AG20443 (cell line): ENCODE data around the gene ODAD4.

Experiments
- DNase-seq: peaks from one replicate; pipeline ENCODE4 v3.0.0; 2012; ENCODE audit warnings: low spot score, mixed read lengths

Gene ODAD4, protein sequence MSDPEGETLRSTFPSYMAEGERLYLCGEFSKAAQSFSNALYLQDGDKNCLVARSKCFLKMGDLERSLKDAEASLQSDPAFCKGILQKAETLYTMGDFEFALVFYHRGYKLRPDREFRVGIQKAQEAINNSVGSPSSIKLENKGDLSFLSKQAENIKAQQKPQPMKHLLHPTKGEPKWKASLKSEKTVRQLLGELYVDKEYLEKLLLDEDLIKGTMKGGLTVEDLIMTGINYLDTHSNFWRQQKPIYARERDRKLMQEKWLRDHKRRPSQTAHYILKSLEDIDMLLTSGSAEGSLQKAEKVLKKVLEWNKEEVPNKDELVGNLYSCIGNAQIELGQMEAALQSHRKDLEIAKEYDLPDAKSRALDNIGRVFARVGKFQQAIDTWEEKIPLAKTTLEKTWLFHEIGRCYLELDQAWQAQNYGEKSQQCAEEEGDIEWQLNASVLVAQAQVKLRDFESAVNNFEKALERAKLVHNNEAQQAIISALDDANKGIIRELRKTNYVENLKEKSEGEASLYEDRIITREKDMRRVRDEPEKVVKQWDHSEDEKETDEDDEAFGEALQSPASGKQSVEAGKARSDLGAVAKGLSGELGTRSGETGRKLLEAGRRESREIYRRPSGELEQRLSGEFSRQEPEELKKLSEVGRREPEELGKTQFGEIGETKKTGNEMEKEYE

DNA sequence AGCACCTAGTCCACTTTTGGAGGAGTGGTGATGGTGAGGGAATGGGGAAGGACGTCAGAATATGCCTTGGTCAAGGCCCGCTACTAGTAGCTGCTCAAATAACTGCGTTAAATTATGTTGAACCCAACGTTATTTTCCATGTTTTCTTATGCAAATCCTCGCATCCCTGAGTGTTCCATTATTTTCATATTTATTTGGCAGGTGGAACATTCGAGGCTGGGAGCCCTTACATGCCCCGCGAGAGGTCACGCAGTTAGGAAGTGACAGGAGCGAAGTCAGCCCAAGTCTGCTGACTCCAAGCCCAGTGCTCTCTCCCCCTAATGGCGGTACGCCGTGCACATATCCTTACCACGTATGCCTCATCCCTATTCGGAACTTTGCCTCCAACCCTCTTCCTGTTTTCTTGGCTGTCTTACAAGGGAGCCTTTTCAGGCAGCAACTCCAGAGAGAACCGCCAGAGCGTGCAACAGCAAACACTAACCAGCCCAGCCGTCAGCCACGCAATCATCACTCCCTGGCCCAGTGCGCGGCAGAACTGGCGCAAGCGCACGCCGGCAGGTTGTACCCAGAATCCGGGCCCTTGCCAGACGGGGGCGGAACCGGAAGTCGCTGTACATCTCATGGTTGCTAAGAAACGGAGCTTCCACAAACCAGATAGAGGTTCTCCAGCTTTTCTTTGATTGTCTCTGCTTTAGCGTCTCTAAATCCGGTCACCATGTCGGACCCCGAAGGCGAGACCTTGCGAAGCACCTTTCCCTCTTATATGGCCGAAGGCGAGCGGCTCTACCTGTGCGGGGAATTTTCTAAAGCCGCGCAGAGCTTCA, at the start of gene ODAD4:
Gene ODAD4 (plus strand): TSS at position 609 of the 824 bp plus-strand sequence. CDS start 107 bp downstream, at position 716.
- peak; percentile 100 for DNase-seq

DNA sequence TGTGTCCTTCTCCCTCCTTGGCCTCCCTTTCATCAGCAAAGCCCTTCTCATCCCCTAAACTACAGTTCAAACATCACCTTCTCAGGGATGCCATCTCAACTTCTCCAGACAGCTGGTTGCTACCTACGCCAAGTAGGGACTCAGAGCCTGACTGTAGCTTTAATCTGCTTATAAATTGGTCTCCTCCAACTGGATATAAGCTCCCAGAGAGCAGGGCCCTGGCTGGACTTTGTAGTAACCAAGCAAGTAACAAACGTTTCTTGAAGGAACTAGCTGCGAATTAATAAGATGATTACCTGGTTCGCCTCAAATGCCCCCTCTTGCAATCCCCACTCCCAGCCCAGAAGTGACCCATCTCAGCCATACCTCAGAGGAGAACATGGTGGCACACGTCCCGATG, 47.7 kb upstream of the ODAD4 start:
- DNase-seq = no peak

DNA sequence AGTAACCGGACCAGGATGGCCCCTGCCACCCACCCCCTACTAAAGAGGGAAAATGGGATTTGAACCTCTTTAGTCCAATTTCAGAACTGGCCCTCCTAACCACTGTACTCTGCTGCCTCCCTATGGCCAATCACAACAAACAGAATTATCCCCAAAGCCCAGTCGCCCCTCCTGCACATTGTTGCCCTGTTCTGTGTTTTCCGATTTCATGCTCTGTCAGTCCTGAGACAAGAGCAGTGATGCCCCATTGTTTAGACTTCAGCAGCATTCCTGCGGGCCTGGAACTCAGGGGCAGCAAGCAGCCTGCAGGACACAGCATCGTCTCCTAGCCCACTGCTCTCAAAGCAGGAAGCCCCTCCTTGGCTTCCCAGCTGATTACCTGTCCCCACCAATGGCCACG, 44.7 kb upstream of the ODAD4 start:
- DNase-seq = peak; percentile 25

DNA sequence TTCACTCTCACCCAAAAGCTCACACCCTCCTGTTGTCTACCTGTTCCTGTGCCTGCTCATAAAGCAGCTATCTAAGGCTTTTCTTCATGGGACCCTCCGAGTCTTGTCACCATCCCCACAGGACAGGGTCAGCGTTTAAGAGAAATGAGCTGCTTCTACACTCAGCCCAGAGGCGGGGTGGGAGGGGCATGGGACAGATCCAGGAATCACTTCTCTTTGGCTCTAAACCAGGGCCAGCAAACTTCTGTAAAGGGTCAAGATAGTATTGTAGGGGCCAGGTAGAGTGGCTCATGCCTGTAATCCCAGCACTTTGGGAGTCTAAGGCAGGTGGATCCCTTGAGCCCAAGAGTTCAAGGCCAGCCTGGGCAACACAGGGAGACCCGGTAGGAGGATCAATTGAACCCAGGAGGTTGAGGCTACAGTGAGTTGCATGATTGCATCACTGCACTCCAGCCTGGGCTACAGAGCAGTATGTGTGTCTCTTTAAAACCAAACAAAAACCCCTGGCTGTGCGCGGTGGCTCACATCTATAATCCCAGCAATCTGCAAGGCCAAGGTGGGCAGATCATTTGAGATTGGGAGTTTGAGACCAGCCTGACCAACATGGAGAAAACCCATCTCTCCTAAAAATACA, 42.0 kb upstream of the ODAD4 start:
- DNase-seq = no peak

DNA sequence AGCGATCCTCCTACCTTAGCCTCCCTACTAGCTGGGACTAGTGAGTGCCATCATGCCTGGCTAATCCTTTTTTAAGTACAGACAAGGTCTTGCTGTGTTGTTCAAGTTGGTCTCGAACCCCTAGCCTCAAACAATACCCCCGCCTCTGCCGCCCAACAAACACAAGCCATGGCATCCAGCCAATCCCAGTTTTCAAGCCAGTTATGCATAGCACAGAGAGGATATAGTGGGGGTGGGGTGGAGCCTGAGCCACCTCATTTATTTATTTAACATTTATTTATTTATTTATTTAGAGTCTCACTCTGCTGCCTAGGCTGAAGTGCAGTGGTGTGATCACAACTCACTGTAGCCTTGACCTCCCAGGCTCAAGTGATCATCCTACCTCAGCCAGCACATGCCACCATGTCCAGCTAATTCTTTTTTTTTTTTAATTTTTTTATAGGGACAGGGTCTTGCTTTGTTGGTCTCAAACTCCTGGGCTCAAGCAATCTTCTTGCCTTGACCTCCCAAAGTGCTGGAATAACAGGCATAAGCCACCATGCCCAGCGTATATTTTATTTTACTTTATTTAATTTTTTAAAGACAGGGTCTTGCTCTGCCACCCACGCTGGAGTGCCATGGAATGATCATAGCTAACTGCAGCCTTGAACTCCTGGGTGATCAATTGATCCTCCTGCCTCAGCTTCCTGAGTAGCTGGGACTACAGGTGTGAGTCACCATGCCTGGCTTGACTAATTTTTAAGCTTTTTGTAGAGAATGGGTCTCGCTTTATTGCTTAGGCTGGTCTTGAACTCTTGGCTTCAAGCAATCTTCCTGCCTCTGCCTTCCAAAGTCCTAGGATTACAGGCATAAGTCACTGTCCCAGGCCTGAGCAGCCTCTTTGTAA, 39.0 kb upstream of the ODAD4 start:
- DNase-seq = no peak

DNA sequence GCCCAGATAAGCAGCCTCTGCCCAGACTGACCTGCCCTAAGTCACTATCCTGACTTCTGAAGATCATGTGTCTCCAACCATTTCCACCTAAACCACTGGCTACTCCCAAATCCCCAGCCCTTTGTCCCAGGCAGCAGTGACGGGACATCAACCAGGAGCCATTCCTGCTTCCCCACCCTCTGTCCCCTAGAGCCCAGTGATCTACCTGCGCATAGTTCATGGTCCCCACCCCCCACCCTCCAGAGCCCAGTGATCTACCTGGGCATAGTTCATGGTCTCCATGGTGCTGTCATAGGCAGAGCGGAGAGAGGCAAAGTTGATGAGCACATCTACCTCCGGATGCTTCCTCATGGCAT, 38.4 kb upstream of the ODAD4 start:
- no peak for DNase-seq

DNA sequence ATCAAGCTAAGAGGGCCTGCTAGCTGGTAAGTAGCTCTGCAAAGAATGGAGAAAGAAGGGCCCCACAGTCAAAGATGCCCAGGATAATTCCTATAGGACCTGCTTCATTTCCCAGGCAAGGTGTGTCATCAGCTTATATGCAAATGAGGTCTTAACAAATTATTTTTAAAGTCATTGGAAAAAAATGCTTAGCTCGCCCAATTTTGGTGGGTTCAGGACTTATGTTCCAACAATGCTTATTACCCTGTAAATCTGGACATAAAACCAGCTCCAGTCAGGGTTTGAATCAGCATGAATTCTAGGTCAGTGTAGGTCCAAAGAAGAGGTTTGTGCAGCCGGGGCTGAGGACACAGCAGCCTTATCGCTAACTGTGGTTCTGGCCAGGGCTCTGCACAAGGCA, 37.0 kb upstream of the ODAD4 start:
- DNase-seq = no peak

DNA sequence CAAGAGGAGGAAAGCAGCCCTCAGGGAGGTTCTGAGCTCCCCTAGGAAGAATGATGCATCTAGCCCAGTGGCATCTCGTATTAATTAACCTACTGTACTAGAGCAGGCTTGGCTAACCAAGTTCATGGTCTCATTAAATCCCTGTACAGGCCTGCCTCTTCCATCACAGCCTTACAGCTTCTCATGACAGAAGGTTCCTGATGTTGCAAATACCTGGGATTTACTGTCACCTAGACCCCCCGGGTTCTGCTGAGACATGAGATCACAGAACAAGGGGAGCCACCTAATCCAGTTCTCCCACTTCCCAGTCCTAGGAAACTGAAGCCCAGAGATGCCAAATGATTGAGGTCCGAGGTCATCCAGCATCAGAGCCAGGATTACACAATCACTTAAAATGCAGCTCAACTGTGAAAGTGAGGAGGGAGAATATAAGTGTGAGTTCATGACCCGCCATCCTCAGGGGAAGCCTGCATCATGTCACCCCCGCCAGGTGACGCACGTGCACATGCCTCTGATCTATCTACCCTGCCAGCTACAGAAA, 35.6 kb upstream of the ODAD4 start:
- DNase-seq = peak; percentile 77

DNA sequence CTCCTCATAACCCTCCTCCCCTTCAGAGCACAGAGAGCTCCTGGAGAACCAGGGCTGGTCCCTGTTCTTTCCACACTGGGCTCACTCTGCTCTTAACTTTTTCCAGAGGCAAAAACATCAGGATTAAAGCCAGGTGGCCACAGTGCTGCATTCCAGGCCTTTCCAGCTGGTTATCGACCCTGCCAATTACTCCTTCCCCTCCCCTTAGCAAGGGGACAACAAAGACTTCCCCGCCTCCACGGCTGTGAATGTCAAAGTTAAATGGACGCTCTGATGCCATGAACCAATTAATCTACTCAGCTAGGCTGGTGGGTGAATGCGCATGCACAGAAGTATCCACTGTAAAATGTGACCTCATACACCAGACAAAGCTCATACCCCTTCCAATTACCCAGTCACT, 34.8 kb upstream of the ODAD4 start:
- peak; percentile 49 for DNase-seq

DNA sequence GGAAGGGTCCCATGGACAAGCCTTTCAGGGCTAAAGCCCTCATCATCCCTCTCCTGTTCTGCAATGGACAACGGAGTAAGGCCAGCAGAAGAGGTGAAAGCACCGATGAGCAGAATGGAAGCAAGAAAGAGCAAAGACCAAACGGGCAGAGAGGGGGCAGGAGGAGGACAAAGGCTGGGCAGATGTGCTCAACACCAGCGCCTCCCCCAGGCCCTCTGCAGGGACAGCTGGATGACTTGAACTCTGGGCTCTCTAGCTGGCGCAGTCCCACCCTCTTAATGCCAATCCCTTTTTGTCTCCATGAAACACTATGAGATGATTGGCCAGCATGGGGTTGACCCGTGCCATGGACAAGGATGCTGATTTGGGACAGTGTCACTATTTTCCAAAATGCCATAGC, 33.7 kb upstream of the ODAD4 start:
- DNase-seq = no peak

DNA sequence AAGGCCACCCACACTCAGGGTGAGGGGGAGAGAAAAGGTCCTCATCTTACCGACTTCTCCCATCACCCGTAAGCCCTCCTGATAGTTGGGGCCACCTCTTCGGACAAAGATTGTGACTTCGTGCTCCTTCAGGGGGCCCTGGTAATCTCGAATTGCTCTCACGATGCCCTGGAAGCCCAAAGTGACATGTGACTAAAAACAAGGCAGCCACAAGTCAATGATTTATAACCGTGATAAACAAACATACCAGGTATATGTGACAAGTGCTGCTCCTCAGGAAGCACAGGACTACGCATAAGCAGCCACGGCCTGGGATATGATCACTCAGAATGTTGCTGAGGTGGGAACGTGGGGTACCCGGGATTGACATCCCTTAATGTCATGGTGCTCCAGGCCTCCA, 28.8 kb upstream of the ODAD4 start:
- DNase-seq = no peak

DNA sequence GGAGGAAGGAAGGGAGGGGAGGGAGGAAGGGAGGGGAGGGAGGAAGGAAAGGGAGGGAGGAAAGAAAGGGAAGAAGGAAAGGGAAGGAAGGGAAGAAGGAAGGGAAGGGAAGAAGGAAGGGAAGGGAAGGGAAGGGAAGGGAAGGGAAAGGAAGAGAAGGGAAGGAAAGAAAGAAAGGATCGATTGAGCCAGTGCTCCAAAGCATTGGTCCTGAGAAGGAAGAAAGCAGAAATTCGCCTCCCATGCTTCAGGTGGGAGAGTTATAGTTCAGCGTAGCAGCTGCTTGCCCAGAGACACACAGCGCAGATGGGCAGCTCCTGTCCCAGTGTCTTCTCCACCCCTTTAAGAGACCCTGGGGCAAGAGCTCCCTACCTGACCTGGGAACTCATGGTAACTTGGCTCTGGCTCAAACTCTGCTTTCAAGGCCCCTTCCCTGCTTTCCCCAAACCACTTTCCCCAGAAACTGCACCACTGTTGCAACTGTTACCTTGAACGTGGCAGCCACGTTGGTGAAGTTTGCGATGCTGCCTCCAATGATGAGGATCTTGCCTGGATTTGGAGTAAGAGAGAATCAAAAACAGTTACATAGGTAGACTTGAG, 26.1 kb upstream of the ODAD4 start:
- no peak for DNase-seq

DNA sequence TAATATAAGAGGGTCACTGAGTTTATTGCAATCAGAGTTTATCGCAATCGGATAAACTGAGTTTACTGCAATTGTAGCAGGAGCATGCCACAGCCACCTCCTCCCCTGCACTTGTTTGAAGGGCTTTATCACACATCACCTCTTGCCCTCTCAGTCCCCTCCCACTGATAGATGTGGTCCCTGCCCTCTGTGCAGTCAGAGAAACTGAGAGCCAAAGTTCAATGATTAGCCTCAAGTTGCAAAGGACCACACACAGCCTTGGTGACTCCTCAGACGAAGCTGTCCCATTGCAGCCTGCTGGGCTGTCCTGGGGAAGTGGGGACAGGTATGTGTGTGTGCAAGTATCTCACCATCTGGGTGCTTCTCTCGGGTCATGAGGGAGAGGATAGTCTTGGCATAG, 25.2 kb upstream of the ODAD4 start:
- no peak for DNase-seq

DNA sequence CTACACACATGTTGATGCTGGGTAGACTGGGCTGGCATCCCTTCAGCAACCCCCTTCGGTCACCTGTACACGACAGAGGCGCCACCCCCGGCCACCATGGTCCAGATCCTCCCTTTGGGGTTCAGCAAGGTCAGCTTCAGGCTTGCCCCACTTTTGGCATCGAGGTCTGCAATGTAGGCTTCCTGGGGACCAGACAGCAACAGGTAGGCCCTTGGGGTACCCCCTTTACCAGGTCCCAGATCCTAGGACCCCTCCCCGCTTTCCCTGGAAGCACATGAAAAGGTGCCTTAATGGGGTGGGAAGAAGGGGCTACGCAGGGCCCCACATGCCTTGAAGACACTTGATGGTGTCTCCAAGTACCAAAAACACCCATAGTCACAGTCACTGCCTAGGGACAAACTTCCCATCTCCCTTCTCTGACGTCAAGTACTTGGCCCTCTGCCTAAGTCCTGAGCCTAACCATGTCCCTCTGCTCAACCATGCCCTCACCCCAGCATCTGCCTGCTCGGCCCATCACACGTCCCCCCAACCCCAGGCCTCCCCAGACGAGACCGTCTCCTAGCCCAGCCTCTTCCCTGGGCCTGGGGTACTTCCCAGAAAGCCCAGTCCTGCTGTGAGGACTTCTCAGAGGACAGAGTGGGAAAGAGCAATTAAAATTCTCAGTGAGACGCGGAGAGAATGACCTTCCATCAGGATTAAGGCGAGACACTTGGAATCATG, 23.8 kb upstream of the ODAD4 start:
- DNase-seq = no peak

DNA sequence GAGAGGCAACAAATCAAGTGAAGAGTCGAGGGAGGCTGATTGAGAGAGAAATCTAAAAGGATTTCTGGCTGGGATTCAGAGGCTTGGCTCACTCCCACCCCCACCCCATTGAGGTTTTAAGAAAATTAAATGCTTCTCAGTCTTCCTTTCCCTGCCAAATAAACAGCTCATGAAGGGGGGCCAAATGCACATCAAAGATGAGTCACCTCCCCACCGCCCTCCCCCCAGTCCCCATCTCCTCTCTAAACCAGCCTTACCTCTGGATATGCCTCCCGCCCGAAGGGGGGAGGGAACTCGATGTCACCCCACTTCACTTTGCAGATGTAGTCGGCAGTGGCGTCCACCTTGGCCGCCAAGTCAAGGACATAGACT, 23.2 kb upstream of the ODAD4 start:
- DNase-seq = peak; percentile 63

DNA sequence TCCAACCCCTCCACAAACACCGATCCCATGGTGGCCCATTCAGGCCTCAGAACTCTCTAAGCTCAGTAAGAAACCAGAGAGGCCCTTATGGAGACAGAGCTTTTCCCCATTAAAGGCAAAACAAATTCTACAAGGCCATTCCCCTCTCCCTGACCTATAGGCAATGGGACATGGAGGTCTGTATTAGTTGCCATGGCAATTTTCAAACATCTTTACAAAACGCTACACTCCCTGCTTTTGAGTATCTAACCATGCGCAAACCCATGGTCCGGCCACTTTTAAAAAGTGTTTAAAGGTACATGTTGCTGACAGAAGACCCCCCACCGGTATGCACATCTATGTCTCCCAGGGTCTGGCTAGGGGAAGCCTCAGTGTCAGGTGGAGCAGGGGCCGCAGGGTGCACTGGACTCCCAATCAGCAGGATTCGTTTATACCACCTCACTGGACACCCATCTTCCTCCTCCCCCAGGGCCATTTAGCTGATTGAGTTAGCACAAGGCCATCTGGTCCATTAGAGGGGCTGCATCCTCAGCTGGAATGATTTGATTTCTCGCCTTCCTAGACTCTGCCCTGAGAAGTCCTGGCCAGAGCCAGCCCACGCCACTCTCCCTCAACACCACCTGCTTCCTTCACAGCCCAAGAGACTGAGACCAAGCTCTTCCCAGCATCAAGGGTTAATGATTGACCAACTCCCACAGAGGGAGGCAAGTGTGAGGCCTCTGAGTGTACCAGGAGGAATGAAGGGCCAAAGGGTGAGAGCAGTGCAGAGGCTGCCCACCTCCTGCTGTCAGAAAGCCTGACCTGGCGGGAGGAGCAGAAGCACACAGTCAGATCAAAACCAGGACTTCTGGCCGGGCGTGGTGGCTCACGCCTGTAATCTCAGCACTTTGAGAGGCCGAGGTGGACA, 22.5 kb upstream of the ODAD4 start:
- DNase-seq = no peak

DNA sequence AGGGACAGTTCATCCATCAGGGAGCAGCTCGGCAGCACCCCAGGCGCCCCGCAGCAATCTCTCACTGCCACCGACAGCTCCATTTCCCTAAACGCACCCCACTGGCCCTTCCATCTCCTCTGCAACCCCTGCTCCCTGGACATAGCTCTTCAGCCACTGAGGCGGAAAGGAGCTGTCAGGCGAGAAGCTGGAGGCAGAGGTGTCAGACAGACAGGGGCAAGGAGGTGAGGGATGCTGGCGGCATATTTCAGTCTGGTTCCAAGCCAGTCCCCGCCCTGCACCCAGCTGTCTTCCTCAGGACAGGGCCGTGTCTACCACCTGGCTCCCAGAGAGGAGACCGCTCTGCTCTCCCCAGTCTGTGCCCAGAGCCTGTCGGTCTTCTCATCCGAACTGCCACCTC, 21.3 kb upstream of the ODAD4 start:
- DNase-seq = no peak

DNA sequence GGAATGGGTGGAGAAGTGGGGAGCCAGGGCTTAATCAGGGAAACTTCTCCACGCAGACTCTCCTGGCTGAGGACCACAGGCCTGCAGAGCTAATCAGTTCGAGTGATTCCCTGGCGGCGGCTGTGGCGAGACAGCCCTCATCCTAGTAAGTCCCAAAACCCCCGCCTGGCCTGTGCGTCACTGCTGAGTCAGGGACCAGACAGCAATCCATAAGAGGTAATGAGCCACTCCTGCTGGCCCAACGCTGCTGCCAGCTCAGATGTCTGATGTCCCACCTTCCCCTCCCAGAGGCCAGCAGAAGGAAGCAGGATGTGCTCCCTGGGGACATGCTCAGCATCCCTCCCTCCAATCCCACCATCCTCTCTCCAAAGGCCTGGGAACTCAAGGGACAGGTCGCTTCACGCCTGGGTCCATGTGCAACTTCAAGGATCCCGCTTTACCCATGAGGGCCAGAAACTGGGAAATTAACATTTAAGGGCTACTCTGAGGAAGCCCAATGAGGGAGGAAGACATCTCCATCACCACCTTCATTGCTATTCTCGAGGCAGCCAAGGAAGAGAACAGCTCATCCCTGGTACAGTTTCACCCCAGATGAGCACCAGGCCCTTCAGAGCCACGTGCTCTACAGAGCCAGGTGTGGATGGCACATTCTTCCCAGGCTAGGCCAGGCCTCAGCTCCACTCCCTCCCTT, 19.6 kb upstream of the ODAD4 start:
- peak; percentile 95 for DNase-seq
